ENCODE data around the gene GSTM4.

Gene GSTM4

DNA sequence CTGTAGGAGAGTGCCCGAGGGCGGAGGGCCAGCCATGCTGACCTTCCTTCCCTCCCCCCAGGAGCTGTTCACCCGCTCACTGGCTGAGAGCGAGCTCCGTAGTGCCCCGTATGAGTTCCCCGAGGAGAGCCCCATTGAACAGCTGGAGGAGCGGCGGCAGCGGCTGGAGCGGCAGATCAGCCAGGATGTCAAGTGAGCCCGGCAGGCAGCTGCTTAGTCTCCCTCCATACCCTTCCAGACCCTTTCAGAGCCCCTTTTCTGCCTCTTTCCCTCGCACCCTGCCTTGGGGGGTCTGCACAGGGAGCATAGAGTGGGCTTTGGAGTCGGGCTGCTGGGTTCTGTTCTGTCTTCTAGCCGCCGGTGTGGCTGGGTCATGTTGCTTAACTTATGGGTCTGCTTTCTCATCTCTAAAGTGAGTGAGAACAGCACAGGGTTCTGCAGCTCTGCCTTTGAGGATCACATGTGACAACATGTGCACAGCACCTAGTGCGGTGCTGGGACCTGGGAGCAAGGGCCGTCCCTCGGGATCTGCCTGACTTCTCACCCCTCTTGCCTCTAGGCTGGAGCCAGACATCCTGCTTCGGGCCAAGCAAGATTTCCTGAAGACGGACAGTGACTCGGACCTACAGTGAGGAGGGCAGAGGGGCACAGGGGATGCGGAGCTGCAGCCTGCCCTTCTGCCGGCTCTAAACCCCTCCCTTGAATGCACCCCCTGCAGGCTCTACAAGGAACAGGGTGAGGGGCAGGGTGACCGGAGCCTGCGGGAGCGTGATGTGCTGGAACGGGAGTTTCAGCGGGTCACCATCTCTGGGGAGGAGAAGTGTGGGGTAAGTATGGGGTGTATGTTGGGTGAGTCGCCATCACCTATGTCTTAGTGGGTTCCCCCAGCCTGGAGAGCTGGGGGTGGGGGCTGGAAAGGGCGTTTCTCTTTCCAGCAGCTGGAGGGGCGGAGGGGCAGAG, 30.0 kb upstream of the GSTM4 start:
- H3K27me3 ChIP-seq (ENCODE audit: insufficient read depth, poor library complexity, severe bottlenecking), result no peaks in the 10 kb centered on the region
- H3K27ac ChIP-seq (replicated peaks), result no peak overlapping the region
- H3K4me3 ChIP-seq (replicated peaks; ENCODE audit: insufficient read depth, low read length), result no peak overlapping the region
- DNase-seq (ENCODE audit: low read depth in 1 of 2, low spot score in 1 of 2), result no peak
- no peak for TF ChIP-seq GABPA (IDR thresholded peaks at IDR 0.05; ENCODE audit: low read depth)
- TF ChIP-seq, protein P1, sequence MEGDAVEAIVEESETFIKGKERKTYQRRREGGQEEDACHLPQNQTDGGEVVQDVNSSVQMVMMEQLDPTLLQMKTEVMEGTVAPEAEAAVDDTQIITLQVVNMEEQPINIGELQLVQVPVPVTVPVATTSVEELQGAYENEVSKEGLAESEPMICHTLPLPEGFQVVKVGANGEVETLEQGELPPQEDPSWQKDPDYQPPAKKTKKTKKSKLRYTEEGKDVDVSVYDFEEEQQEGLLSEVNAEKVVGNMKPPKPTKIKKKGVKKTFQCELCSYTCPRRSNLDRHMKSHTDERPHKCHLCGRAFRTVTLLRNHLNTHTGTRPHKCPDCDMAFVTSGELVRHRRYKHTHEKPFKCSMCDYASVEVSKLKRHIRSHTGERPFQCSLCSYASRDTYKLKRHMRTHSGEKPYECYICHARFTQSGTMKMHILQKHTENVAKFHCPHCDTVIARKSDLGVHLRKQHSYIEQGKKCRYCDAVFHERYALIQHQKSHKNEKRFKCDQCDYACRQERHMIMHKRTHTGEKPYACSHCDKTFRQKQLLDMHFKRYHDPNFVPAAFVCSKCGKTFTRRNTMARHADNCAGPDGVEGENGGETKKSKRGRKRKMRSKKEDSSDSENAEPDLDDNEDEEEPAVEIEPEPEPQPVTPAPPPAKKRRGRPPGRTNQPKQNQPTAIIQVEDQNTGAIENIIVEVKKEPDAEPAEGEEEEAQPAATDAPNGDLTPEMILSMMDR (IDR thresholded peaks at IDR 0.05; ENCODE audit: insufficient read depth, low read length), result no peak
- no peak for TF ChIP-seq POLR2AphosphoS5 (IDR thresholded peaks at IDR 0.05; ENCODE audit: low read depth)
- TF ChIP-seq, protein P2, sequence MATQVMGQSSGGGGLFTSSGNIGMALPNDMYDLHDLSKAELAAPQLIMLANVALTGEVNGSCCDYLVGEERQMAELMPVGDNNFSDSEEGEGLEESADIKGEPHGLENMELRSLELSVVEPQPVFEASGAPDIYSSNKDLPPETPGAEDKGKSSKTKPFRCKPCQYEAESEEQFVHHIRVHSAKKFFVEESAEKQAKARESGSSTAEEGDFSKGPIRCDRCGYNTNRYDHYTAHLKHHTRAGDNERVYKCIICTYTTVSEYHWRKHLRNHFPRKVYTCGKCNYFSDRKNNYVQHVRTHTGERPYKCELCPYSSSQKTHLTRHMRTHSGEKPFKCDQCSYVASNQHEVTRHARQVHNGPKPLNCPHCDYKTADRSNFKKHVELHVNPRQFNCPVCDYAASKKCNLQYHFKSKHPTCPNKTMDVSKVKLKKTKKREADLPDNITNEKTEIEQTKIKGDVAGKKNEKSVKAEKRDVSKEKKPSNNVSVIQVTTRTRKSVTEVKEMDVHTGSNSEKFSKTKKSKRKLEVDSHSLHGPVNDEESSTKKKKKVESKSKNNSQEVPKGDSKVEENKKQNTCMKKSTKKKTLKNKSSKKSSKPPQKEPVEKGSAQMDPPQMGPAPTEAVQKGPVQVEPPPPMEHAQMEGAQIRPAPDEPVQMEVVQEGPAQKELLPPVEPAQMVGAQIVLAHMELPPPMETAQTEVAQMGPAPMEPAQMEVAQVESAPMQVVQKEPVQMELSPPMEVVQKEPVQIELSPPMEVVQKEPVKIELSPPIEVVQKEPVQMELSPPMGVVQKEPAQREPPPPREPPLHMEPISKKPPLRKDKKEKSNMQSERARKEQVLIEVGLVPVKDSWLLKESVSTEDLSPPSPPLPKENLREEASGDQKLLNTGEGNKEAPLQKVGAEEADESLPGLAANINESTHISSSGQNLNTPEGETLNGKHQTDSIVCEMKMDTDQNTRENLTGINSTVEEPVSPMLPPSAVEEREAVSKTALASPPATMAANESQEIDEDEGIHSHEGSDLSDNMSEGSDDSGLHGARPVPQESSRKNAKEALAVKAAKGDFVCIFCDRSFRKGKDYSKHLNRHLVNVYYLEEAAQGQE (IDR thresholded peaks at IDR 0.05; ENCODE audit: insufficient replicate concordance, low read depth), result no peak
- TF ChIP-seq SPI1 (IDR thresholded peaks at IDR 0.05; ENCODE audit: borderline replicate concordance, low read depth), result no peak

DNA sequence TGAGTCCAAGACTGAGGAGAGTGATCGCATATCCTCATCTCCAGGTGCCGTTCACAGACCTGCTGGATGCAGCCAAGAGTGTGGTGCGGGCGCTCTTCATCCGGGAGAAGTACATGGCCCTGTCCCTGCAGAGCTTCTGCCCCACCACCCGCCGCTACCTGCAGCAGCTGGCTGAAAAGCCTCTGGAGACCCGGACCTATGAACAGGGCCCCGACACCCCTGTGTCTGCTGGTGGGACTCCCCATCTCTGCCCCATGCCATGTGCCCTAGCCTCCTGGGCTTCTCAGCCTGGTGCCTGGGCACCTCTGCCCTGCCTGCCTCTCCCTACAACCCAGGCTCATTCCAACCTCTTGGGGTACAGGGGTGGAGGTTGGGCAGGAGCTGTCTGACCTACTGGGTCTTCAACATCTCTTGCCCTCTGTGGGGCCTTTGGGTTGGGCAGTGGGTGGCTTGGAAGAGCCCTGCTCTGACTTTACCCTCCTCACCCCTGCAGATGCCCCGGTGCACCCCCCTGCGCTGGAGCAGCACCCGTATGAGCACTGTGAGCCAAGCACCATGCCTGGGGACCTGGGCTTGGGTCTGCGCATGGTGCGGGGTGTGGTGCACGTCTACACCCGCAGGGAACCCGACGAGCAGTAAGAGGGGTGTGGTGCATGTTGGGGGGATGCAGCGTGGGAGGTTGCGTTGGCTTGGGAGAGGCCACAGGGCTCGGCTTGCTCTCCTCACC, 29.1 kb upstream of the GSTM4 start:
- no peaks in the 10 kb centered on the region for H3K27me3 ChIP-seq (ENCODE audit: insufficient read depth, poor library complexity, severe bottlenecking)
- H3K27ac ChIP-seq (replicated peaks), result no peak overlapping the region
- TF ChIP-seq, protein P2 (IDR thresholded peaks at IDR 0.05; ENCODE audit: insufficient replicate concordance, low read depth), result no peak
- no peak for TF ChIP-seq GABPA (IDR thresholded peaks at IDR 0.05; ENCODE audit: low read depth)
- TF ChIP-seq, protein P1 (IDR thresholded peaks at IDR 0.05; ENCODE audit: insufficient read depth, low read length), result no peak
- no peak for TF ChIP-seq POLR2AphosphoS5 (IDR thresholded peaks at IDR 0.05; ENCODE audit: low read depth)
- no peak for TF ChIP-seq SPI1 (IDR thresholded peaks at IDR 0.05; ENCODE audit: borderline replicate concordance, low read depth)
- H3K4me3 ChIP-seq (replicated peaks; ENCODE audit: insufficient read depth, low read length), result no peak overlapping the region
- no peak for DNase-seq (ENCODE audit: low read depth in 1 of 2, low spot score in 1 of 2)

DNA sequence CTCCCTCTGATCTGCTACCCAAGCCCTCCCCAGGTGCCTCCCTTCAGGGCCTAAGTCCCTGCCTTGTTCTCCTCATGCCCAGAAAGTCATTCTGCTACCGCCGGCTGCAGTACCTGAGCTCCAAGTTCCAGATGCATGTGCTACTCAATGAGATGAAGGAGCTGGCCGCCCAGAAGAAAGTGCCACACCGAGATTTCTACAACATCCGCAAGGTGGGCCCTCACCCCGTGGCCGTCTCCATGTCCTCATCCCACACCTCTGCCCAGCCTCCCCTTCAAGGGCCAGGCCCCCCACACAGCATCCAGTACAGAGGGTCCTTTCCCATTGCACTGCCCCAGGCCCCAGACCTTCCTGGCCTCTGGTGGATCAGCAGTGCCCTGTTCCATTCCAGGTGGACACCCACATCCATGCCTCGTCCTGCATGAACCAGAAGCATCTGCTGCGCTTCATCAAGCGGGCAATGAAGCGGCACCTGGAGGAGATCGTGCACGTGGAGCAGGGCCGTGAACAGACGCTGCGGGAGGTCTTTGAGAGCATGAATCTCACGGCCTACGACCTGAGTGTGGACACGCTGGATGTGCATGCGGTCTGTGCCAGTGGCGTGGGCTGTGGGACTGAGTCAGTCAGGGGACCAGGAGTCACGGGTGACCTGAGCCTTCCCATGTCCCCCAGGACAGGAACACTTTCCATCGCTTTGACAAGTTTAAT, 28.1 kb upstream of the GSTM4 start:
- H3K4me3 ChIP-seq (replicated peaks; ENCODE audit: insufficient read depth, low read length), result no peak overlapping the region
- no peak for DNase-seq (ENCODE audit: low read depth in 1 of 2, low spot score in 1 of 2)
- H3K27me3 ChIP-seq (ENCODE audit: insufficient read depth, poor library complexity, severe bottlenecking), result no peaks in the 10 kb centered on the region
- no peak overlapping the region for H3K27ac ChIP-seq (replicated peaks)
- TF ChIP-seq SPI1 (IDR thresholded peaks at IDR 0.05; ENCODE audit: borderline replicate concordance, low read depth) (no peak), POLR2AphosphoS5 (IDR thresholded peaks at IDR 0.05; ENCODE audit: low read depth) (no peak), GABPA (IDR thresholded peaks at IDR 0.05; ENCODE audit: low read depth) (no peak)
- TF ChIP-seq, protein P1 (IDR thresholded peaks at IDR 0.05; ENCODE audit: insufficient read depth, low read length), result no peak
- TF ChIP-seq, protein P2 (IDR thresholded peaks at IDR 0.05; ENCODE audit: insufficient replicate concordance, low read depth), result no peak
